ENCODE measurements around the gene GCNT4.
"Not testable (repeated sequence)": the region's sequence is repeated elsewhere in the genome, so short reads cannot be mapped to it uniquely, and the experiment has no call there.

GCNT4 gene, protein sequence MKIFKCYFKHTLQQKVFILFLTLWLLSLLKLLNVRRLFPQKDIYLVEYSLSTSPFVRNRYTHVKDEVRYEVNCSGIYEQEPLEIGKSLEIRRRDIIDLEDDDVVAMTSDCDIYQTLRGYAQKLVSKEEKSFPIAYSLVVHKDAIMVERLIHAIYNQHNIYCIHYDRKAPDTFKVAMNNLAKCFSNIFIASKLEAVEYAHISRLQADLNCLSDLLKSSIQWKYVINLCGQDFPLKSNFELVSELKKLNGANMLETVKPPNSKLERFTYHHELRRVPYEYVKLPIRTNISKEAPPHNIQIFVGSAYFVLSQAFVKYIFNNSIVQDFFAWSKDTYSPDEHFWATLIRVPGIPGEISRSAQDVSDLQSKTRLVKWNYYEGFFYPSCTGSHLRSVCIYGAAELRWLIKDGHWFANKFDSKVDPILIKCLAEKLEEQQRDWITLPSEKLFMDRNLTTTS

DNA sequence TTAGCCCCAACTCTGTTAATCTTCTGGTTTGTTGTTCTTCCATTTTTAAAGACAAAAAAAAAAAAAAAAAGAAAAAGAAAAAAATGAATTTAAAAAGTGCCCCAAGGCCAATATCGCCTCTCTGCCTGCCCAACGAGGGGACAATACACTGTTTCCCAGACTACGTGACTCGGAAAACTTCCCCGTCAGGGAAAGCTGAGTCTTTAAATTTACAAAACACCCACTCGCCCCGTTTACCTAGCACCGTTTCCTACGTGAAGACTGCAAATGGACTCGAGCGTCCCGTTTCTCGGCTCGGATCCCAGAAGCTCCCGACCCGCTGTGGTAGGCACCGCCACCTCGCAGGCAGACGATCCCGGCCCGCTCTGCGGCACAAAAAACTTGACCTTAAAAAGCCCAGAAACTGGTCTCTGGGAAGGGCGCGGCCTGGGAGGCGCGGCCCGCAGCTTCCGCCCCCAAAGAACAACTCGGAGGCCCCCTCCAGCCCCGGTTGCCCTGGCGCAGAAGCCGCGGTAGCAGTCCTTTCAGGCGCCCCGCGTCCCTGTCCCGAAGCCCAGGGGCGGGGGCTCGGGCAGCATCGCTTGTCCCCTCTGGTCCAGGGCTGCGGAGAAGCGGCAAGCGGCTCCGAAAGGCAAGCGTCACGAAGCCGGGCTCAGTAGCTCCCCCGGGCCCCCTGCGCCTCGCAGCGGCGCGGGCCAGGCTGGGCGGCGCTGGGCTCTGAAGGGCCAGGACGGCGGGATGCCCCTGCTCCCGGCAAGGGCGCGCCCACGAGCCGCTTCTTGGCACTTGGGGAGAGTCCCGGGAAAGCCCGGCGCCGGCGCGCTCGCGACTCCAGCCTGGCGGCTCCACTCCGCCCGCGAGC, at the start of gene GCNT4:
TSS of gene GCNT4 (minus strand) at position 367 of the 862 bp plus-strand sequence. CDS start 22,521 bp downstream, outside the sequence.
- no peak within 1 kb of the TSS for H3K27ac ChIP-seq
- no peak for TF ChIP-seq ZFX (IDR thresholded peaks at IDR 0.05)
- TF ChIP-seq, protein P1, sequence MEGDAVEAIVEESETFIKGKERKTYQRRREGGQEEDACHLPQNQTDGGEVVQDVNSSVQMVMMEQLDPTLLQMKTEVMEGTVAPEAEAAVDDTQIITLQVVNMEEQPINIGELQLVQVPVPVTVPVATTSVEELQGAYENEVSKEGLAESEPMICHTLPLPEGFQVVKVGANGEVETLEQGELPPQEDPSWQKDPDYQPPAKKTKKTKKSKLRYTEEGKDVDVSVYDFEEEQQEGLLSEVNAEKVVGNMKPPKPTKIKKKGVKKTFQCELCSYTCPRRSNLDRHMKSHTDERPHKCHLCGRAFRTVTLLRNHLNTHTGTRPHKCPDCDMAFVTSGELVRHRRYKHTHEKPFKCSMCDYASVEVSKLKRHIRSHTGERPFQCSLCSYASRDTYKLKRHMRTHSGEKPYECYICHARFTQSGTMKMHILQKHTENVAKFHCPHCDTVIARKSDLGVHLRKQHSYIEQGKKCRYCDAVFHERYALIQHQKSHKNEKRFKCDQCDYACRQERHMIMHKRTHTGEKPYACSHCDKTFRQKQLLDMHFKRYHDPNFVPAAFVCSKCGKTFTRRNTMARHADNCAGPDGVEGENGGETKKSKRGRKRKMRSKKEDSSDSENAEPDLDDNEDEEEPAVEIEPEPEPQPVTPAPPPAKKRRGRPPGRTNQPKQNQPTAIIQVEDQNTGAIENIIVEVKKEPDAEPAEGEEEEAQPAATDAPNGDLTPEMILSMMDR (conservative IDR thresholded peaks at IDR 0.05) = no peak

DNA sequence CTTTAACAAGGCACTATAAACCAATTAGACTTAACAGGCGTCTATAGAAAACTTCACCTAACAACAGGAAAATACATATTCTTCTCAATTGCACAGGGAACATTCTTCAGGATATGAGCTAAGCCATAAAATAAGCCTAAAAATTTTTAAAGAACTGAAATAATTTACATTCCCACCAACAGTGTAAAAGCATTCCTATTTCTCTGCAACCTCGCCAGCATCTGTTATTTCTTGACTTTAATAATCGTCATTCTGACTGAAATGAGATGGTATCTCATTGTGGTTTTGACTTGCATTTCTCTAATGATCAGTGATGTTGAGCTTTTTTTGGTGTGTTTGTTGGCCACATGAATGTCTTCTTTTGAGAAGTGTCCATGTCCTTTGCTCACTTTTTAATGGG, 43.6 kb upstream of the GCNT4 start:
- H3K27ac ChIP-seq = not testable (repeated sequence)

DNA sequence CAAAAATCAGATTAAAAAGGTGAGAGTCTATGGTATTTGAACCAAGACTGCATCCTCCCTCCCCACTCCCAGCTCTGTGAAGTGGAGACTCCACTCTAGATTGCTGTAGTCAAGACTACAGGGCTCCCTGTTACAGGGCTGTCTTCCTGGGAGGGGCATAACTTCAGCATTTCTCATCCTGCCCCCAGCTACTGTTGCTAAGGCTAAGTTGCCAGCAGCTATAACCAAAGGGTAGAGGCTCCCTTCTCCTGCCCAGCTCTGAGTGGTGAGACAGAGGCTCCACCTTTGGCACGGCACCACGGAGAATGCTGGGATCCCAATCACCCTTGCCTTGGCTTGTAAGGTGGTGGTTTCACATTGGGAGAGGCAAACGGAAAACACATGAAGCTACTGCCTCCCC, 39.2 kb upstream of the GCNT4 start:
- TF ChIP-seq, protein P1 (conservative IDR thresholded peaks at IDR 0.05) = no peak
- TF ChIP-seq ZFX (IDR thresholded peaks at IDR 0.05) = no peak
- no peak overlapping the region for H3K27ac ChIP-seq

DNA sequence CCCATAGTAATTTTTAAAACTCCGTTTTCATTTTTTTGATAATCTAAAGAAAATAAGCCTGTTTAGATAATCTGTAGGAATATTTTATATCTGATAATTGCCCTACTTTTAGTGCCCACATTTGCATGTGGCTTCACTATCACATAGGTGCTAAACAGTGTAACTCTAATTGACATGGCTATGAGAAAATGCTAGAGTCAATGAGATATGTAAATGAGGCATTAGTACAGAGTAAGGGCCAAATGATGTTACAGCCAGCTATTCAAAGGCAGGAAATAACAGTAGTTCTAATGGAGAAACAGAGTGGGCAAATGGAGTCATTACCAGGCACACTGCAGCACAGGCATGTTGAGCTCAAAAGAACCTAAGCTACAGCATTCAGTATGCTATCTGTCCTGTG, 37.3 kb upstream of the GCNT4 start:
- TF ChIP-seq ZFX (IDR thresholded peaks at IDR 0.05) = no peak
- TF ChIP-seq, protein P1 (conservative IDR thresholded peaks at IDR 0.05) = no peak
- no peak overlapping the region for H3K27ac ChIP-seq

DNA sequence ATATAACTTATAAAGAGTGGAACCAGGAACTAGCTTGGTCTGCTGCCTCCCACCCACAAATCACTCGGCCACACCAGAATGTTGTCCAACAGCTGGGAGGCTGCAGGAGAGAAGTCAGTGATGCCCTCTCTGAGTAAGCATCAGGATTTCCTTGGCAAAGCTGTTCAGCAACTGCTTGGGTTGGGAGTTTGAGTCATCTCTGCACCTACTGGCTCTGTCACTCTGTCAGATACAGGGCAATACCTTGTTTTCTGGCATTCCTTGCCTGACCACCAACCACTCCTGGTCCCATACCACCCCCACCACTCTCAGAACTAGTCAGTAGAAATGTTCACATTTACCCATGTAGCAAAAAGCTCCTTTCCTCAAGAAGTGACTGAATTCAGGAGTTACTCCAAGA, 36.8 kb upstream of the GCNT4 start:
- no peak for TF ChIP-seq ZFX (IDR thresholded peaks at IDR 0.05)
- TF ChIP-seq, protein P1 (conservative IDR thresholded peaks at IDR 0.05) = no peak
- H3K27ac ChIP-seq = no peak overlapping the region

DNA sequence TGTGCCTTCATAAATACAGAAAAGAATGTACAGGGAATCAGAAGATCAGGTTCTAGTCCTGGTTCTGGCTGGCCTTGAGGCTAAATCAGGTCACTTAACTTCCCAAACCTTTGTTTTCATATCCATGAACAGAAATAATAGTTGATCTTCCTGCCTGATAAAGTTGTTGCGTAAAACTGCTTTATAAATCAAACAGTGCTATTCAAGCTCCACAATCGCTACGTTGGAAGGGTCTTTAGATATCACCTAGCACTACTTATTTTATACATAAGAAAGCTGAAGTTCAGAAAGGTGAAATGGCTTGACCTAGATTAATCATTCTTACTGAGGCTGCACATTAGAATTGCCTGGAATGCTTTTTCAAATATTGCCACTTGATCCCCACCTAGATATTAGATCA, 36.3 kb upstream of the GCNT4 start:
- TF ChIP-seq, protein P1 (conservative IDR thresholded peaks at IDR 0.05) = no peak
- no peak for TF ChIP-seq ZFX (IDR thresholded peaks at IDR 0.05)

DNA sequence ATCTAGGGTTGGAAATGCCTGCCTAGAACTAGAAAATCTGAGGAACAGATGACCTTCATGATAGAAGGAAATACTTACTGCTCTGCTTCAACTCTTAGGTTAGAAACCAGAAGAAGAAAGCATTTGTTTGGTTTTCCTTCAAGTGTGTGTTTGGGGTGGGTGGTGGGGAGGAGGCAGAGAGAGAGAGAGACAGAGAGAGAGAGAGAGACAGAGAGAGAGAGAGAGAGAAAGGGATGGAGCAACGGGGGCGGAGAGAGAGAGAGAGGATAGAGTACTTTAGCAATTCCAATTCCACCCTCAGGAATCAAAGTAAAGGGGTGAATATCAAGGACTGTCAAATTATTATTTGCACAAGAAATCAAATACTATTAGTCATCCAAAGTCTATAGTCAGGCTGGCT, 29.2 kb upstream of the GCNT4 start:
- no peak for TF ChIP-seq ZFX (IDR thresholded peaks at IDR 0.05)
- TF ChIP-seq, protein P1 (conservative IDR thresholded peaks at IDR 0.05) = no peak

More for the DNA sequence above, 36.3 kb upstream of the GCNT4 start:
- no peak overlapping the region for H3K27ac ChIP-seq

DNA sequence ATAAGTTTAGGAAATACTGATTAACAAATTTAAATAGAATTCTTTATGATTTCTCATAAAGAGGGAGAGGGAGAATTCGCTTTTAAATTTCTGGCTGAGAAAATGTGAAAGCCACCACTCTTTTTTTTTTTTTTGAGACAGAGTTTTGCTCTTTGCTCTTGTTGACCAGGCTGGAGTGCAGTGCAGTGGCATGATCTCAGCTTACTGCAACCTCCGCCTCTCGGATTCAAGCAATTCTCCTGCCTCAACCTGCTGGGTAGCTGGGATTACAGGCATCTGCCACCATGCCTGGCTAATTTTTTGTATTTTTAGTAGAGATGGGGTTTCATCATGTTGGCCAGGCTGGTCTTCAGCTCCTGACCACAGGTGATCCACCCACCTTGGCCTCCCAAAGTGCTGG, 27.0 kb upstream of the GCNT4 start:
- not testable (repeated sequence) for H3K27ac ChIP-seq

More for the DNA sequence above, 29.2 kb upstream of the GCNT4 start:
- no peak overlapping the region for H3K27ac ChIP-seq
